A172 (cell line): ENCODE measurements around the gene DNTT. TPM values are rescaled to one million over a fixed set of nuclear protein-coding genes. Genes with fewer than 3 reads are reported as not detected.
A peak's percentile ranks its signal among the peaks of the same experiment; 100 is the strongest.
"Not testable (repeated sequence)": the region's sequence is repeated elsewhere in the genome, so short reads cannot be mapped to it uniquely, and the experiment has no call there.

ENCODE experiments used
- DNase-seq: peaks from one replicate; pipeline ENCODE4 v3.0.0-alpha.2; 2015; ENCODE audit warnings: low spot score
- total RNA-seq: library from RNA; depleted of rRNA; stranded (reverse); fragments of >200 nt; shearing (Covaris generic); gene quantifications from 2 replicates; pipeline ENCODE4 v1.2.3, GENCODE V29; 2014

The DNTT gene
- total RNA-seq, 1 experiment from 2014 or later: not detected

GRCh38 chr10:96276426-96276825, 27.8 kb upstream of the DNTT start:
- DNase-seq: no peak

DNA sequence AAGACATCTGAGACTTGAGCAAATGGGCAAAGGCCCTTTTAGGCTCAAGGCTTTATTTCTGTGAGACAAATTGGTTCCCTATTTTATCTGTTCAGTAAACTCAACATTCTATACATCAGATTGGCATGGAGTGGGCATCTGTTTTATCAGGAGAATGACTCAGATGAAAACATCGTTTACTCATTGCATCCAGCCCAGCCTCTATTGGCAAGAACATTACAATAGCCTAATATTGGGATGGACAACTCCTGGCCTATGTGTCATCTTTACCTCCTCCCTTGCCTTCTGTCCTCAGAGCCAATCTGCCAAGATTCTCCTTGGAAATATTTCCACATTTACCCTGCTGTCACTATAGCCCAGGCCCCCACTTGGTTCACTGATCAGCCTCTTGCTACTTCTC, 27.4 kb upstream of the DNTT start:
- DNase-seq: no peak

GRCh38 chr10:96279191-96279641, 25.0 kb upstream of the DNTT start:
- no peak for DNase-seq

DNA sequence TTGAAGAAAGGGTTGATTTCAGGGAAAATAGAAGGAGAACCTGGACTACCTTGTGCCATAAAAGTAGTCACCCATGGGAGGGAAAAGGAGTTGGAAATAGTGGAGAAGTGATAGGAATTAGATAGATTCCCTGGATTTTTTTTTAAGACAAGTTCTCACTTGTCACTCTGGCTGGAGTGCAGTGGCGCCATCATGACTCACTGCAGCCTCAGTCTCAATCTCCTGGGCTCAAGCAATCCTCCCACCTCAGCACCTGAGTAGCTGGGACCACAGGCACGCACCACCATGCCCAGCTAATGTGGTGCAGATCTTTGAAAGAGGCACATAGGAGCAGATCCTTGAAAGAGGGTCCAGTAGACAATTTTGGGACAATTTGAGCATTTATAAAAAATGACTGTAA, 23.4 kb upstream of the DNTT start:
- no peak for DNase-seq

DNA sequence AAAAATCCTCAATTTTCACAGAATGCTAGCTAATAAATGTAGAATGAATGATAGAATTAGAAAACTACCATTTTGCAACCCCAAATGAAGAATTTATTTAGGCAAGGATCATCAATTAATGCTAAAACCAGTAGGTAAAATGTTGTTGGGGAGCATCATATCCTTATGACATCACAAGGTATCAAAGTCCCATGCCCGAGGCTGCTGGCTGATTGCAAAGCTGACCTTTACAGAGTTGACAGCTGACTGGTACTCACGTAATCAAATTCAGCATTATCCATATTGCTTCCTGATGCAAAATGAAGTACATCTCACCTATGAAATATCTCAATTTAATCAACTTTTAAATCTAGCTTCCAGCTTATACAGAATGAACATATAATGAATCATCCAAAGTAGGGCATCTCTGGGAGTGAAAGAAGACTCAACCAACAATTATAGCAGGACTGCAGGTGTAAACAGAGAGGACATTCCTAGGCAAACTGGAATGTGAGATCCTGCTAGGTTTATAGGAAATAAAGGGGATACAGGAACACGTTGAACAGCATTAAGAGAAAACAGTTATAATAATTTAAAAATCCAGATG, 22.7 kb upstream of the DNTT start:
- DNase-seq: no peak

DNA sequence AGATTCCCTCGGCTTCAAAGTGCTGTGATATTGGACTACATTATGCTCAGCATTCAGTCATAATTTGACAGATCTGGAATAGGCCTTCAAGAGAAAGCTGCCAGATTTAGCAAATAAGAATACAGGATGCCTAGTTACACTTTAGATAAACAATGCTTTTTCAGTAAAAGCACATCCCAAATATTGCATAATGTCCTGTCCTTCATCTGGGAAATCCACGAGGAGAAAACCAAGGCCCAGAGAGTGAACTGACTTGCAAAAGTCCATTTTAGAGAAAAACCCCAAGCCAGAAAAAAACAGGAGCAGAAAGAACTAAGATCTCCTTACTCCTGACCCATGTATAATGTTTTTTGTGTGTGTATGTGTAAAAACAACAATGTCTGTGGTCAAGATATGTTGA, 20.9 kb upstream of the DNTT start:
- DNase-seq: no peak

DNA sequence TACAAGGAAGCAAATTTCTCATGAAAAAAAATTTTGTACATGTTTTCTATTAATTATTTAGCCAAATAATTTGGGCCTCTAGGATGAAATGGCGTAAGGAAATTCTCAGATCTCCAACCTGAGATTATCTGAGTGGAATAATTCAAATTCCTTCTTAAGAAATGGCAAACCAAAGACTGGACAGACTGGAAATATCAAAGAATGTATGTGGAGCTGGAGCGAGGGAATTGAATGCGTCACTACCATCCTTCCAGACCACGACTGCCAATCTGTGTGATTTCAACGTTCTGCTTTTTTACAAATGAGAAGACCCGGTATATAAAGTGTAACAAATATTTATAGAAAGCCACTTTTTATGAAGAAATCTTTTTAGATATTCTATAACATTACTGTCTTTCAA, 20.5 kb upstream of the DNTT start:
- DNase-seq: no peak

- DNase-seq: no peak
These were observed 18.9 kb upstream of the DNTT start for GRCh38 chr10:96285331-96285752.

- DNase-seq: no peak
These were observed 16.7 kb upstream of the DNTT start for GRCh38 chr10:96287392-96288105.

DNA sequence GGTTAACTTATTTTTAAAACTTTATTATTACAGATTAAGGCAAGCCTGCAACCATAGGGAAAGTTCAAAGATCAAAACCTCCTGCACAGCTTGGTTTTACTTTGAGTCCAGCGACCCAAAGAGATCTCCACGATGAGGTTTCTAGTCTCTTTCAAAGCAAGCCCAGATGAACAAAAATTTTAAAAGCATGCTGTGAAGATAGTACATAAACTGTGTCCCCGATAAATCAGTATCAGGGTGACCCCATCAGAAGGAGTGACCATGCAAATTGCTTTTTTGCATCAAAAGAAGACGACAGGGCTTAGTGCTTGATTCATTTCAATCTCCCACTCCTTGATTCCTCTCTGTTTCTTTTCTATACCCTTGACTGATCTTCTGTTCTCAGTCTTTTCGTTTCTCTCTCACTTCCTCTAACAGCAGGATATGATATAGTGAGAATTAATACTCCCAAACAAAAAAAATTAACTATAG, 16.0 kb upstream of the DNTT start:
- DNase-seq: no peak

GRCh38 chr10:96289218-96289910, 14.9 kb upstream of the DNTT start:
- no peak for DNase-seq

DNA sequence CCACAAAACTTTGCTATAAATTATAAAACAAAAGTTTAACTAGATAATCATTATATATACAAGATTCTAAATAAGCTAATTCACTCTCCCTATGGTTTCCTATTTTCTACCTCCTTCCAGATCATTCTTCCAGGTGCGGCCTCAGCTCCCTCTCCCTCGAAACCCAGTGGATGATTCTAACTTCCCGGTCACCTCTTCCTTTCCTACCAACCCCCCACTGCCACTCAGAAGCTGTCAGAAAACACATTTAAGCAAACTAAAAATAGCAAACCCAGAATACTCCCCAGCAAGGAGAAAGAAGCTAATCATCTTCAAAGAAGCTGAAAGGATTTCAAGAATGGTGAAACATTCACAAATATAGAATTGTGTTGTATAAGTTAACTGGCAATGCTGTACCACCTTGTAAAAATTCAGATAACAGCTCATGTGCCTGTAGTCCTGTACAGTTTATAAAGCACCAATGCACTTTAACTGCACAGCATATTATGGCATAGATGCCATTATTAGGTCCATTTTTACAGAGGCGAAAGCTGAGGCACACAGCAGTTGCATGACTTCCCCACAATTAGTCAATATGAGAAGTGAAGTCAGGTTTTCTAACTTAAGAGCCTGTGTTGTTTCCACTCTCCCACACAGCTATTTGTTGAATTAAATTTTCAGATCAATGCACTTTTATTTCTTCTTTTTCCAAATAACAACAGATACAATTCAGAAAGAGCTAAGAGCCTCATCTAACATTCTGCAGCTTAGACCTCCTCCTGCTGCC, 13.7 kb upstream of the DNTT start:
- DNase-seq: no peak

DNA sequence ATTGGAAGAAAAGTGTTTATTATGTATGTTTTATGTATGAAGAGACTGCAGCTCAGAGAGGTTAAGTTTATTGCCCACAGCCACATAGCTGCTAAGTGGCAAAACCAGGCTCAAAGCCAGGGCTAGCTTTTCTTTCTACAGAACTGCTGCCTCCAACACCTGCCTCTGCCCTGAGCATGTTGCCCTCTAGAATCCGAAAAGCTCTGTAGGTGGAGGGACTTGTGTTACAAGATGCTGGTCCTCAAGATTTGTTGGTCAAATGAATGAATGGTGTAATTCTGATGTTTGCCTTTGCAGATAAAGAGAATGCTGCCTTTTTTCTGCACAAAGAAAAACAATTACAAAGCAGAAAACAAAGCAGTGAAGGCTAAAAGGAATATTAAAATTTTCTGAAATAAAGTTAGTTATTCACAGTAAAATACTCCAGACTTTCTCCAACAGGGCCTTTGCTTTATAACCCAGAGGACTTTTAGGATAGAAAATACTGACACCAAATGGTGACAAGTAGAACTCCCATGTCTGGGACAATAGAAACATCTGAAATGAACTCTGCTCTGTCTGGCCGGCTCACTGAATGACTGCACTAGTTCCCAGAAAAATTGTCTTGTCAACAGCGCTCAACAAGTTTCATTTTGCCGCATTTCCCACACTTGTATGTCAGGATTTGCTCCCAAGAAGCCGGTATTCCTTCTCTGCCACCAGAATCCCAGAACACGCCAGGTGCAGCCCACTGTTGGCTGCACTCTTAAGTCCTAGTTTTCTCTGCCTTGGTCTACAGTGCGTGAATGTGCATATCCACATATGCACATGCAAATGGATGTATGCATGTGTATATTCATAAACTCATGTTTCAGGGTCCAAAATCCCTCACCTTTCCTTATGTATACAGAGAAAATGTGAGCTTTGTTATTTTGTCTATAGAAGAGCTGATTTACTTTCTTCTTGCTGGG, 11.0 kb upstream of the DNTT start:
- peak; percentile 49 for DNase-seq

- no peak for DNase-seq
These were observed 8.8 kb upstream of the DNTT start for GRCh38 chr10:96295475-96295874.

DNA sequence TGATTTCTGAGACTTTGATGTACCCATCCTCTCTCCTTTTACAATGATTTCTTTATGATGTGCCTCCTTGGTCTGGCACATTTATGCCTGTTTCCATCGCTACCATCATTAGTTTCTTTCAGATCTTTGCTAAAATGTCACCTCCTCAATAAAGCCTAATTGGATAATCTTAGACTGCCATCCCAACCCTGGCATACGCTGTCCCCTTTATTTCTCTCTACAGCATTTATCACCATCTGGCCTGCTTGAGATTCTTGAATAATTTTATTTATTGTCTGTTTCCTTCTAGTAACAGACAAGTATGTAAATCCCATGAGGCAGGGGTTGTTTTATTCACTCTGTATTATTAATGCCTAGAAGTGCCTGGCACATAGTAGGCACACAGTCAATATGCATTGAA, 6.7 kb upstream of the DNTT start:
- no peak for DNase-seq

DNA sequence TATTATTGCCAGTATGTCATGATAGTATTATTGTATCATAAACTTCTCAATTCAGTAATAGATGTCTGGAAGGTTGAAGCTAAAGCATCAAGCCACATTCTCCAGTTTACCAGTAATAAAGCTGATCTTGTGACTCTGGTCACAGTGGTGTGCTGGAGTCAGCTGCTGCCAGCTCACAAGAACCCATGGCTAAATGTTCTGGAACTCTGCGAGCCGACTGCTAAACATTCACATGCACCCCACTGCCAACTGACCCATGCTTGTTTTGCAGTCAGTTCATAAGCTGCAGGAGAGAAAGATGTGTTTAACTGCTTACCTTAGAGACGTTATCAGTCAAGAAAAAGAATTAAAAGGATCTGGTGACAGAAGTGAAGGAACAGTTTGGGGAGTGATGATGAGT, 5.9 kb upstream of the DNTT start:
- DNase-seq: no peak

DNA sequence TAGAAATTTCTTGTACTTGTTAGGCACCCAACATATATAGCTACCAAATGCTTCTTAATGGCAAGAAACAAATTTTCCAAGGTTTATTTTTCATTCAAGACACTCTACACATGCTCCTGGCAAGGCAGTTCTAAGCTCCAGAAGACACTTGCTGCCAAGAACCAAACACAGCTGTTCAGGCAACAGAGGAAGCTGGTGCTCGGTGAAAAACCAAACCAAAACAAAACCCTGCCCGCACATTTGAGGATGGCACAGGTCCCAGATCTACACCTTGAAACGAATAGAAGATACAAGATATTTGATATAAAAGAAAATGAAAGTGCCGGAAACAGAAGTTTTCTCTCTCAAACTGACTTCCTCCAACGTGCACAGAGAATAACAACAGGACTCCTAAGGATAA, 4.9 kb upstream of the DNTT start:
- no peak for DNase-seq

- DNase-seq: no peak
These were observed 2.6 kb upstream of the DNTT start for GRCh38 chr10:96301616-96302015.

- no peak for DNase-seq
These were observed 785 bp downstream of the DNTT start for GRCh38 chr10:96305019-96305418.

DNA sequence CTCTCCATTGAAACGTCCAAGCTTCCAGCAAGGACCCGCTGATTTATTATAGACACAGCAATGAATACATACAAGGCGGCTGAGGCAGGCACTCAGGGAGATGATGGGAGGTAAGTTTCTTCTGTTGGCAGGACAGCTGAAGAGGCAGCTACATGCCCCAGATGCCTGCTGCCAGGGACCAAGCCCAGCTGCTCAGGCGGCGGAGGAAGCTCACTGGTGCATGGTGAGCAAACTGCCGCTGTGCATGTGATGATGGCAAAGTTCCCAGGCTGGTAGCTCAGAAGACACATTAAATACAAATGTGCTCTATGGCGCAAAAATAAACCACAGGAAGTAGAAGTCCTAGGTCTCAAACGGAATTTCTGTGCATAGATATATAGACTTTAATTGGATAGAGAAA, 2.3 kb downstream of the DNTT start:
- DNase-seq: no peak

GRCh38 chr10:96308854-96309253, 4.6 kb downstream of the DNTT start:
- not testable (repeated sequence) for DNase-seq
